Measurements from ENCODE around the gene DOCK2.

DOCK2 gene

GRCh38 chr5:169695025-169695625 is 58.0 kb downstream of the DOCK2 start:
- DNase-seq: no peak

- DNase-seq: no peak
Observed at GRCh38 chr5:169695919-169696490, 58.9 kb downstream of the DOCK2 start.

GRCh38 chr5:169696621-169697510 is 59.8 kb downstream of the DOCK2 start:
- no peak for DNase-seq

- DNase-seq: no peak
Observed at GRCh38 chr5:169697511-169697890, 60.4 kb downstream of the DOCK2 start.

- no peak for DNase-seq
Observed at GRCh38 chr5:169697976-169698375, 60.9 kb downstream of the DOCK2 start.

GRCh38 chr5:169700611-169701010 is 63.5 kb downstream of the DOCK2 start:
- no peak for DNase-seq

GRCh38 chr5:169701910-169702451 is 64.9 kb downstream of the DOCK2 start:
- no peak for DNase-seq

GRCh38 chr5:169702693-169703481 is 65.8 kb downstream of the DOCK2 start:
- DNase-seq: no peak

- no peak for DNase-seq
Observed at GRCh38 chr5:169703813-169704212, 66.7 kb downstream of the DOCK2 start.

- no peak for DNase-seq
Observed at GRCh38 chr5:169705322-169705721, 68.2 kb downstream of the DOCK2 start.

GRCh38 chr5:169706071-169706470 is 69.0 kb downstream of the DOCK2 start:
- no peak for DNase-seq

- DNase-seq: no peak
Observed at GRCh38 chr5:169706758-169707450, 69.8 kb downstream of the DOCK2 start.

- DNase-seq: no peak
Observed at GRCh38 chr5:169707686-169708085, 70.6 kb downstream of the DOCK2 start.

GRCh38 chr5:169710675-169711074 is 73.6 kb downstream of the DOCK2 start:
- DNase-seq: no peak

- DNase-seq: no peak
Observed at GRCh38 chr5:169711551-169712225, 74.6 kb downstream of the DOCK2 start.

GRCh38 chr5:169712428-169712827 is 75.4 kb downstream of the DOCK2 start:
- no peak for DNase-seq

GRCh38 chr5:169716287-169716686 is 79.2 kb downstream of the DOCK2 start:
- no peak for DNase-seq

- no peak for DNase-seq
Observed at GRCh38 chr5:169717288-169717687, 80.2 kb downstream of the DOCK2 start.

GRCh38 chr5:169719360-169720314 is 82.6 kb downstream of the DOCK2 start:
- no peak for DNase-seq

- no peak for DNase-seq
Observed at GRCh38 chr5:169721771-169722170, 84.7 kb downstream of the DOCK2 start.
